Measurements from ENCODE around the gene ZFY.
"Not testable (repeated sequence)": the region's sequence is repeated elsewhere in the genome, so short reads cannot be mapped to it uniquely, and the experiment has no call there.

The ZFY gene

GRCh38 chrY:2979283-2979682, 44.1 kb downstream of the ZFY start:
- DNase-seq = no peak

DNA sequence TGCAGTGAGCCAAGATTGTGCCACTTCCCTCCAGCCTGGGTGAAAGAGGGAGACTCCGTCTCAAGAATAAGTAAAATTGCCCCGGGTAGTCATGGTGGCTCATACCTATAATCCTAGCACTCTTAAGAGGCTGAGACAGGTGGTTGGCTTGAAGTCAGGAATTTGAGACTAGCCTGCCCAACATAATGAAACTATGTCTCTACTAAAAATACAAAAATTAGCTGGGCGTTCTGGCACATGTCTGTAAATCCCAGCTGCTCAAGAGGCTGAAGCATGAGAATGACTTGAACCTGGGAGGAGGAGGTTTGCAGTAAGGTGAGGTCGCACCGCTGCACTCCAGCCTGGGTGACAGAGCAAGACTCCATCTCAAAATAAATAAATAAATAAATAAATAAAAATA, 49.3 kb downstream of the ZFY start:
- no peak for DNase-seq

- DNase-seq = not testable (repeated sequence)
Measured at GRCh38 chrY:2987178-2987577, 52.0 kb downstream of the ZFY start.

- DNase-seq = not testable (repeated sequence)
Measured at GRCh38 chrY:2997369-2997768, 62.2 kb downstream of the ZFY start.

DNA sequence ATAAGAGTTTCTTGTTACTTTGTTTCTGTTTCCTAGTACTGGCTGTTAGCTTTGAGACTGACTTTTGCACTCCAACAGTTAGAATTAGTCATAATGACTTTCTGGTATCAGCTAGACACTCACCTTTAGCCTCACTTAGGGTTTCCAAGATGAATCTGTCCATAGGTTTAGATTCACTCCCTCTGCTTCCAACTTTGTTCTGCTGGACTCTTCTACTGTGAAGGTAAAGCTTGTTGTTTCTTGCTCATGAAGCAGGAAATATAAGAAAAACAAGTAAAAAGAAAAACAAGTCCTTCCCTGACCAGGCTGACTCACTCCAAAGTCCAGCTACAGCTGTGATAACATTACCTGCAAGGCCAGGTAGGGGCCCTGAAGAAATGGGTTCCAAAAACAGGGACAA, 67.0 kb downstream of the ZFY start:
- no peak for DNase-seq

GRCh38 chrY:3002680-3003515, 67.7 kb downstream of the ZFY start:
- DNase-seq = no peak

- no peak for DNase-seq
Measured at GRCh38 chrY:3003516-3003830, 68.3 kb downstream of the ZFY start.

- DNase-seq = no peak
Measured at GRCh38 chrY:3003846-3004245, 68.7 kb downstream of the ZFY start.

DNA sequence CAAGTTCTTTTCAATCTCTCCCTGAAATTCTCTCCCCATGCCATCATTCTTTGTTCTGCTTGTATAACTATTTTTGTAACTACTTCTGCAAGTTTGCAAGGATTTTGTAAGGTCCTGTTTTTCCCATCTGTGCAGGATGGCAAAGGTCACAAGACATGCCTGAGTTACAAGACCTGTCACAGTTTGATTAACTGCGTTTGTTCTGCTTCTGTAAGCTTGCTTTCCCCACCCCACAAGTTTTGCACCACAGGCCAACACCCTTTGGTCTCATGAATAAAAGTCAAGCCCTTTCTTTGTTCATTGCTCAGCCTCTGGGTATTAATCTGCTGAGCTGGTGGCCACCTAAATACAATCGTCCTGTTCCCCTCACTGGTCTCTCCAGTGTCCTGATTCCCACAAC, 70.8 kb downstream of the ZFY start:
- not testable (repeated sequence) for DNase-seq

DNA sequence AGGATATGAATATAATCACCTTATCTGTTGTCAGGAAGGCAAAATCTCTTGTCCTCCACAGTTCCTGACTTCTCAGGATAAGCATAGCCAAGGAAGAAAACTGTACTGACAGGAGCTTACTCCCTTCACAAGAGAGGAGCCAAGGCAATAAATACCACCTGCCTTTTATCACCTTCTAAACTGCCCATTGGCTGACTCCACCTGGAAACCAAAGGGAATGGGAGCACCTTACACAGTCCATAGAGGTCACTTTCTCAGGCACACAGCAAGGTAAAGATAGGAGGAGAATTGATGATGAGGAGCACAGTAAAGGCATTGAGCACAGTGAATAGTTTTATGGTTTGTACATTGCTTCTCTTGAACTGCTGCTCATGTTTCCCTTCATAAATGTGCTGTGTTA, 72.8 kb downstream of the ZFY start:
- no peak for DNase-seq

DNA sequence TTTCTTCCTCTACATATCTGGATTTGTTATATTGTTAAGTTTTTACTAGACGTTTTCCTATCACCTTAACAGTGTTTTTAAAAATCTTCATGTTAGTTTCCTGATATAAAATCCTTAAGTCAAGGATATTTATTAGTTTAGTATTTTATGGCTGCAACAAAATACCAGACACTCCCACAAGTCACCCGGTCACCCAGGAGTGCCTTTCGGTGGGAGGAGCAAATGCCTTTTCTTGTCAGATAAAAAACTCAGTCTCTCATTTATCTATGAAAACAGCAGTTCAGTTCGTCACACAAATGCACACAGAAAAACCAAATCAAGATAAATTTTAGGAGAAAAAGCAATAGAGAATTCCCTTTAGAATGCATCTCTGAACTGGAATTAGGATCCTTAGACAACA, 77.0 kb downstream of the ZFY start:
- DNase-seq = no peak

- DNase-seq = no peak
Measured at GRCh38 chrY:3016594-3016993, 81.4 kb downstream of the ZFY start.

DNA sequence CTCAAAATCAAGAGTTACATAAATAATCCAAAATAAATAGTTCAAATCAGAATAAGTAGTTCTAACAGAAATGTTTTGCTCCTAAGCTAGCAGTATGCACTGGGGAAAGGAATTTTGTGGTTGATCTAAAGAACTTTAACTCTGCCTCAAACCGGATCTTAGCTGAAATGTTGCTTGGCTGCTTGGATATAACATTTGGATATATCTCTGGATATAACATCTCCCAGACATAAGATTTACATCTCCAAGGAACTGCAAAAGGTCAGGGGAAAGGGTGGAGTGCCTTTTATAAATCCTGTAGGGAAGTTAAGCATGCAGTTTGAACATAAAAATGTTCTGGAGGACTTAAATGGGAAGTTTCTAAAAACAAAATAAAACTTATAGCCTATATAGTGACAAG, 83.4 kb downstream of the ZFY start:
- no peak for DNase-seq

- DNase-seq = no peak
Measured at GRCh38 chrY:3019584-3019983, 84.4 kb downstream of the ZFY start.

DNA sequence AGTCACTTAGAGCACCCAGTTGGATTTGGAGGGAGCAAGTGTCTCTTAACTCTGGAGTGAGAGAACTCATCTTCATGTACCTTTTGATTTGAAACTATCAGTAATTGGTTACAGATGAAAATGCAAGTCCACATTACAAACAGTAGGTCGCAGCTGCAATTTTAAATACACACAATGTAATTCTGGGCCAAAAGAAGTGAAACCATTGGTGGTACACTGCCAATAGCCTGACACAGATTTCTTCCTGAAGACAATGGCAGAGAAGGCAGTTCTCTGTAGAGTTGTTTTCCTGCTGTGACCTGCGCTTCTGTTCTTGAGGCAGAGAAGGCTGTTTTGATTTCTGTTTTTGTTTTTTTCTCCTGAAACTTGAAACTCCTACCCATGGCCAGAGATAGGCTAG, 86.0 kb downstream of the ZFY start:
- no peak for DNase-seq

GRCh38 chrY:3023606-3024005, 88.4 kb downstream of the ZFY start:
- no peak for DNase-seq

DNA sequence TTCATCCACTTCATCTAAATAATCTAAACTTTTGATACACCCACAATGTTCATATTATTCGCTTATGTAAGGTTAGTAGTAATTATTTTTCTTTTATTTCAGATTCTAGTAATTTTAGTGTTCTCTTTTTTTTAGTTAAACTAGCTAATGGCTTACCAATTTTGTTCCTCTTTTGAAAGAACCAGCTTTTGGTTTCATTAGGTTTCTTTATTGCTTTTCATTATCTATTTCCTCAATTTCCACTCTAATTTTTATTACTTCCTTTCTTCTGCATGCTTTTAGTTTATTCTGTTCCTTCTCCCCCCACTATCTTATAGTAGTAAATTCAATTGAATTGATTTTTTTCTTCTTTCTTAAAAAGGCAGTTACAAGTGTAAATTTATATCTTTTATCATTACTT, 90.2 kb downstream of the ZFY start:
- no peak for DNase-seq
